H7 (cell line): ENCODE measurements around the gene RD3L. TPM values are rescaled to one million over a fixed set of nuclear protein-coding genes. Genes with fewer than 3 reads are reported as not detected.
"Not testable (repeated sequence)": the region's sequence is repeated elsewhere in the genome, so short reads cannot be mapped to it uniquely, and the experiment has no call there.

Experiments
- DNase-seq: peaks from one replicate; pipeline ENCODE4 v3.0.0; 2012
- H3K27me3 ChIP-seq: 2 replicates; pipeline ENCODE4 v1.6.0; 2011; ENCODE audit warnings: mild to moderate bottlenecking, low read length; ENCODE audit not compliant: control insufficient read depth, insufficient read depth
- H3K36me3 ChIP-seq: replicated peaks from 2 replicates; pipeline ENCODE4 v1.5.1; 2011; ENCODE audit warnings: low read length; ENCODE audit not compliant: control insufficient read depth, insufficient read depth
- H3K4me3 ChIP-seq: 2 replicates; pipeline ENCODE4 v1.5.1; 2011; ENCODE audit warnings: low read depth, mild to moderate bottlenecking, control low read depth, low read length, moderate library complexity; ENCODE audit not compliant: insufficient read depth
- total RNA-seq: library from RNA; depleted of rRNA; stranded (reverse); fragments of >200 nt; shearing (Covaris generic); gene quantifications from 2 replicates; pipeline ENCODE4 v1.2.3, GENCODE V29; 2014; rRNA removed

The RD3L gene
- total RNA-seq, result not detected in 2 replicates

DNA sequence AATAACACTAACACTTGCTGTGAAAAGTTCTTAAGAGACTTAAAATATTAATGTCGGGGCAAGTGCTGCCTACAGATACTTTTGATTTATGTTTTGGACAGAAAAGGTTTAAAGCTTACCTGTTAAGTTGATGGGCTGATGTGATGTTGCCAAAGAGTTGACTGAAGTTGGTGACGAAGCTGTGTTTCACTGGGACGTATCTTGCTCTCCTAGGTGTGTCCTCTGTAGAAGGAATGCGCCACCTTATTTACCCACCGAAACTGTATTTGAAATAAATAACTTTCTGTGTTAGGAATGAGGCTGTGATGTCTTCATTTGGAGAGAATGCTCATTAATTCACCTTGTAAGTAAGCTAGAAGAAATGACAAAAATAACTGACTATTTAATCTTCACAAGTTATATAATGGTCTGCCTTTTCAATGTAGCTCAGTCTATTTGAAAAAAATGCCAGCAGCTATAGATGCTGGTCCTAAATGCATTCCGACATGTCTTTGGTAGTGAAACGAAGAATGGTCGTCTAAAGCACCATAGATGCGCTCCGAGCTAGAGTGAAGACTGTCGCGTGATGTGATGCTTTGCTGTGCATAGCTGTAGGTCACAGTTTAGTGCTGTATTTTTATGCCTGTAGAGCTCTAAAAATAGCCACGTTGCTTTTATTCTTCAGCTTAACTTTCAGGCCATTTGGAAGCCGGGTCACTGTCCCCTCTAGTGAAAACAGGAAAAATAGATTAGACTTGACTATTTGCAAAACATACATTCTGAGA, at the start of gene RD3L:
RD3L (minus strand) TSS at position 557 of the 764 bp plus-strand sequence. CDS start 834 bp downstream, outside the sequence.
- no peak for DNase-seq
- Histone ChIP-seq H3K27me3 (no peaks in the 10 kb centered on the region), H3K4me3 (no peak within 1 kb of the TSS), H3K36me3 (no peaks in the 10 kb centered on the region)

DNA sequence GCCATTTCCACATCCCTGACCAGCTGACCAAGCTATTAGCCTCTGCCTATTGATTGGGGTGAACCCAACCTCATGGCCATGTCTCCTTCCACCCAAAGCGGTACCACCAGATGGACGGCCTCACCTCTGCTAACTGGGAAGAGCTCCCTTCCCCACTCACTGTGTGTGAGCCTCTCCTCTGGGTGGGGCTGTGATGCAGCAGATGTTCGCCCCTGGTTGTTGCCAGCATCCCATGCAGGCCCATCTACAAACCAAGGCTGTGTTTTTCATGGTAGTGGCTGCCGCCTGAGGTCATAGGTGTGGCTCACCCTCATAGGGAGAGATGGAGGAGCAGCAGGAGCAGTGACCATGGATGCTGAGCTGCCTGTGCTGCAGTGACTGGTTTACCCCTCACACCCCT, 47.6 kb upstream of the RD3L start:
- no peak for DNase-seq
- H3K27me3 ChIP-seq, result no peaks in the 10 kb centered on the region
- H3K4me3 ChIP-seq, result no peak overlapping the region
- H3K36me3 ChIP-seq, result no peaks in the 10 kb centered on the region

DNA sequence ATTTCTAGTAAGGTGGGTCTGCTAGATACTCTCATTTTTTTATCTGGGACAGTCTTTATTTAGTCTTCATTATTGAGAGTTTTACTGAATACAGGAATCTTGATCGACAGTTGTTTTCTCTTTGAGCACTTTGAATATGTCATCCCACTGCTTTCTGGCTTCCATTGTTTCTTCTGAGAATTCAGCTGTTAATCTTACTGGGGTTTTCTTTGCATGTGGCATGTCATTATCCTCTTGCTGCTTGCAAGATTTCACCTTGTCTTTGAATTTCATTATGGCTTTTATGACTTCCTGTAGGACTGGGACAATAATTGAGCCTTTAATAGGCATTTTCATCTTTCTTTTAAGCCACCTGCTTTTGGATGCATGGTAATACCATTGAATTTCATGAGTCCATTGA, 46.7 kb upstream of the RD3L start:
- no peak for DNase-seq
- H3K4me3 ChIP-seq, result no peak overlapping the region
- H3K36me3 ChIP-seq, result no peaks in the 10 kb centered on the region
- H3K27me3 ChIP-seq, result no peaks in the 10 kb centered on the region

DNA sequence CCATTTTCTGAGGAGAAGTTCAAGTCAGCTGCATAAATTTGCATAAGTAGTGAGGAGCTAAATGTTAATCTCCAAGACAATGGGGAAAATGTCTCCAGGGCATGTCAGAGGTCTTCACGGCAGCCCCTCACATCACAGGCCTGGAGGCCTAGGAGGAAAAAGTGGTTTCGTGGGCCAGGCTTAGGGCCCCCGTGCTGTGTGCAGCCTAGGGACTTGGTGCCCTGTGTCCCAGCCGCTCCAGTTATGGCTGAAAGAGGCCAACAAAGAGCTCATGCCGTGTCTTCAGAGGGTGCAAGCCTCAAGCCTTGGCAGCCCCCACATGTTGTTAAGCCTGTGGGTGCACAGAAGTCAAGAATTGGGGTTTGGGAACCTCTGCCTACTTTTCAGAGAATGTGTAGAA, 41.9 kb upstream of the RD3L start:
- H3K27me3 ChIP-seq, result no peaks in the 10 kb centered on the region
- no peak for DNase-seq
- no peaks in the 10 kb centered on the region for H3K36me3 ChIP-seq
- no peak overlapping the region for H3K4me3 ChIP-seq

DNA sequence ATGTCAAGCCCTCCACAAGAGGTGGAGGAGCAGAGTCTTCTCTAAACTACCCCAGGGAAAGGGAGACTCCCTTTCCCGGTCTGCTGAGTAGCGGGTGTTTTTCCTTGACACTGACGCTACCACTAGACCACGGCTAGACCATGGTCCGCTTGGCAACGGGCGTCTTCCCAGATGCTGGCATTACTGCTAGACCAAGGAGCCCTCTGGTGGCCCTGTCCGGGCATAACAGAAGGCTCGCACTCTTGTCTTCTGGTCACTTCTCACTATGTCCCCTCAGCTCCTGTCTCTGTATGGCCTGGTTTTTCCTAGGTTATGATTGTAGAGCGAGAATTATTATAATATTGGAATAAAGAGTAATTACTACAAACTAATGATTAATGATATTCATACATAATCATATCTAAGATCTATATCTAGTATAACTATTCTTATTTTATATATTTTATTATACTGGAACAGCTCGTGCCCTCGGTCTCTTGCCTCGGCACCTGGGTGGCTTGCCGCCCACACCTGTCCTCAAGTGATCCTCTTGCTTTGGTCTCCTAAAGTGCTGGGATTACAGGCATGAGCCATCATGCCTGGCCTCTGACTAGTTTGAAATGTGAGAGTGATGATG, 38.4 kb upstream of the RD3L start:
- not testable (repeated sequence) for H3K36me3 ChIP-seq, H3K27me3 ChIP-seq, DNase-seq, H3K4me3 ChIP-seq

DNA sequence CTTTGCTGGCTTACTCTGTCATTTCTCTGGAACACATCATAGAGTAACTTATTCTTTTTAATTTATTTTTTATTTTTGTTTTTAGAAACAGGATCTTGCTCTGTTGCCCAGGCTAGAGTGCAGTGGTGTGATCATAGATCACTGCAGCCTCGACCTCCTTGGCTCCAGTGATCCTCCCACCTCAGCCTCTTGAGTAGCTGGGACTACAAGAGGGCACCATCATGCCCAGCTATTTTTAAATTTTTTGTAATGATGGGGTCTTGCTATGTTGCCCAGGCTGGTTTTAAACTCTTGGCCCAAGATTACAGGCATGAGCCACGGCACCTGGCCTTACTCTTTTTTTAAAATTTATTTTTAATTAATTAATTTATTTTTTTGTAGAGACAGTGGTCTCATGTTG, 32.2 kb upstream of the RD3L start:
- Histone ChIP-seq H3K4me3 (no peak overlapping the region), H3K36me3 (no peaks in the 10 kb centered on the region), H3K27me3 (no peaks in the 10 kb centered on the region)
- DNase-seq, result no peak

DNA sequence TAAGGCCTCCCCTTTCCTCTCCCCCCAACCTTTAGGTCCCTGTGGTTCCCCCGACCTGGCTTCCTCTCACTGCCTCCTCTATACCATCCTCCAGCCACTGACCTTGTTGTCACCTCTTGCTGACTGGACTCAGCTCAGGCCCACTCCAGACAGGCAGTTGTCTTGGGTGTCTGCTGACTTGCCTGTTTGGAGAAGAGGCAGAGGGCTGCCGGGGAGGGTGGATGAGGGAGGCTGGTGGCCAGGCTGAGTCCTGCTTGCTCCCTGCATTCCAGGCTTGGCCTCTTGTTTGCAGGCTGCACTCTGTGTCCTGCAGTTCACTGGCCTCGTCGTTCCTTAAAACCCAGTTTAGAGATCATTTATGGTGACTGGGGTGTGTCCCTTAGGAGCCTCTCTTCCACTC, 31.0 kb upstream of the RD3L start:
- no peaks in the 10 kb centered on the region for H3K36me3 ChIP-seq
- H3K4me3 ChIP-seq, result no peak overlapping the region
- no peak for DNase-seq
- H3K27me3 ChIP-seq, result no peaks in the 10 kb centered on the region

DNA sequence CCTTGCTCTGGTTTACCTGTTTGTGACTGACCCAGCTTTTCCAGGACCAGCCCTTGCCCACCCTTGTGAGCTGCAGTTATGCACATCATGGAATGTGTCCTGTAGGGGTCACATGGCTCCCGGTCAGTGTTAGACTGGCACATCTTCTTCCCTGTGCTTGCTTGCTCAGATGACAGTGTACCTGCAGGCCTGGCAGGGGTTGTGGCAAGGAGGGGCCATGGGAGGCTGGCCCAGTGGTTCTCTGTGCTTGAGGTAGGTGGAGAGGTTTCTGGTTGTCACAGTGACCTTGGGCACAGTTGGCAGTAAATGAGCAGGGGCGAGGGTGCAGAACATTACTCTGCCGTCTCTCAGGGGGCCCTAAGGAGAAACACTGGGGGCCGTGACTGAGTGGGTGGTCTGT, 27.6 kb upstream of the RD3L start:
- no peaks in the 10 kb centered on the region for H3K36me3 ChIP-seq
- no peak overlapping the region for H3K4me3 ChIP-seq
- no peaks in the 10 kb centered on the region for H3K27me3 ChIP-seq
- DNase-seq, result no peak

DNA sequence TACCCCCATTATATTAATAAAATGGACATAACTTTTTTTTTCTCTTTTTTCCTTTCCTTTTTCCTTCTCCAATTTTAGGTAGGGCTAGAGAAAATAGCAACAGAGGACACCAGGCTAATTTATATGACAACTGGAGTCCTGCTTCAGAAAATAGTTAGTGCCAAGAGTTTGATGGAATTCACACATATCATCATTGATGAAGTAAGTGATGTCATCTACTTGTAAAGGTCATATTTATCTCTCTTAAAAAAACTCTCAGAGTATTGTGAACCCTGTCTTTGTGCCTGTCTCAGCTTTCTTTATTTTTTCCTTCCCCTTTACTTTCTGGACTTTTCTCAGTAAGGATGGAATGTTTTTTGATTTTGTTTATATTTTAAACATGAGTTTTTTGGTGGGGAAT, 24.3 kb upstream of the RD3L start:
- DNase-seq, result no peak
- Histone ChIP-seq H3K27me3 (no peaks in the 10 kb centered on the region), H3K4me3 (no peak overlapping the region), H3K36me3 (no peaks in the 10 kb centered on the region)

DNA sequence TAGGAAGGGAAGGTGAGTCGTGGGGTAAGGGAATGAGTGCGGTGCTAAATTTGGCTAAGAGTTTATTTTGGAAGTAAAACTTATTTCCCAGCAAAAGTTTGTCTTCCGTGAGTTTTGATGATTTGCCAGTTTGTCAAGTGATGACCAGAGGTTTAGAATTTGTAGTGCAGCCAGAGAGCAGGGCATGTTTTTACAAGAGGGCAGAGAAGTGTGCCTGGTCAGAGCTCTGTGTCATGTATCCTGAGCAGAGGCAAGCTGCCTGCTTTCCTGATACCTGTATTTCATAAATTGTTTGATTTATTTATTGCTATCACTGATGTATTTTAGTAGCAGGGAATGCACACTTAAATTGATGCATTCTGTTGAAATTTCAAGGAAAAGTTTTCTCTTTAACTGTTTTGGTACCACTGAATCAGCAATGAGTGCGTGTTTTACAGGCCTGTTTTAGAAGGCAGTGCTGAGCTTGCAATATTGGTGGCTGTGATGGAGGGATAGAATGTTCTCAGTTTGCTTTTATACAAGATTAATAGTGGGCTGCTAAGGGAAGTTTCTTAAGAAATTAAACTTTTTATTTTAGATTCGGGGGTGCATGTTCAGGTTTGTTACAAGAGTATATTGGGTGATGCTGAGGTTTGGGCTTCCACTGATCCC, 19.7 kb upstream of the RD3L start:
- Histone ChIP-seq H3K27me3 (no peaks in the 10 kb centered on the region), H3K4me3 (no peak overlapping the region), H3K36me3 (no peaks in the 10 kb centered on the region)
- DNase-seq, result no peak

DNA sequence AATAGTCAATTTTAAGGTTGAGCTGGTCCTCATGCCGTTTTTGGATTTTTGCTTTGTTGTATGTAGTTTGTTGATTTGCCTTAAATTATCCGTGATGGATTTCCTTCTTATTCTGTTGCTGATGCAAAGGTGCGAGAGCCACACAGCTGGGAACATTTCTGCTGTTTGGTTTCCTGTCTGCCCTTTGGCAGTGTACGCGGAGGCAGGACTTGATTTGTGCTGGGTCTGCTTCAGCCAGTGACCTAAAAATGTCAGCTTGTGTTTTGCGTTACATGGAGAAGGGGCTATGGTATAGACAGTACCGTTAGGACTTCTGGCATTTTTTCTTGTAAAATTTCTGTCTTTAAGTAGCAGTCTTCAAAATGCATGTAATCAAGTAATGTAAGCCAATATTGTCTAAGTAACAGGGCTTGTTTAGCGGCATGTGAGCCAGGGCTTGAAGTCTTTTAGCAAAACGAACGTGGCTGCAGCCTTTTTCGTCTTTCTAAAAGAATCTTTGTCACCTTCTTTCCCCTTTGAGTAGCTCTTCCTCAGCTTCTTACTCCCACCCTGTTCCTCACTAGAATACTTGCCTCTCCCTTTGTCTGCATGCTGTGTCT, 18.2 kb upstream of the RD3L start:
- Histone ChIP-seq H3K4me3 (no peak overlapping the region), H3K36me3 (no peaks in the 10 kb centered on the region), H3K27me3 (no peaks in the 10 kb centered on the region)
- DNase-seq, result no peak

DNA sequence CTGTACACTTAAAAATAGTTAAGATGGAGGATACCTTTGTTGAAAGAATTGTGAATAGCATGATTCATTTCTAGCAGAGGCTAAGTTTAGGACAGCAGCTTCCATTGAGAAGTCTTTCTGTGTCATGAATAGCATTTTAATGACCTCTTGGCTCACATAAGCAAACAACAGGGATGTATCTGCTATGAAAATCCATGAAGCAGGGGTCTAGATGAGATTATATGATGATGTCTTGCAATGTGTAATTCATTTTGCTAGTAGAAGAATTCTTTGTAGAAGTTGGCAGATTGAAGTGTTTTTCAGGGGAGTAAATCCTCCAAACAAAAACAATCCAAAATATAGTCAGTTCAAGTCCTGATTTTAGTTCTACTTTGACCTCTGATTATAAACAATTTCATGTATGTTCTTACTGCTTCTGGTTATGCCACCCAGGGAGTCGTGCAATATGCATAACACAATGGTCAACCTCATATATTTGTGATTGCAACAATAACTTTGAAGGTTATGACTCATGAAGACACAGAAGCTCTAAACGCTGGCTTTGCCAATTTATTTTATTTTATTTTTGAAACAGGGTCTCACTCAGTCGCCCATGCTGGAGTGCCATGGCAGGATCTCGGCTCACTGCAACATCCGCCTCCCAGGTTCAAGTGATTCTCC, 6.9 kb upstream of the RD3L start:
- Histone ChIP-seq H3K4me3 (no peak overlapping the region), H3K27me3 (no peaks in the 10 kb centered on the region), H3K36me3 (no peaks in the 10 kb centered on the region)
- DNase-seq, result no peak

DNA sequence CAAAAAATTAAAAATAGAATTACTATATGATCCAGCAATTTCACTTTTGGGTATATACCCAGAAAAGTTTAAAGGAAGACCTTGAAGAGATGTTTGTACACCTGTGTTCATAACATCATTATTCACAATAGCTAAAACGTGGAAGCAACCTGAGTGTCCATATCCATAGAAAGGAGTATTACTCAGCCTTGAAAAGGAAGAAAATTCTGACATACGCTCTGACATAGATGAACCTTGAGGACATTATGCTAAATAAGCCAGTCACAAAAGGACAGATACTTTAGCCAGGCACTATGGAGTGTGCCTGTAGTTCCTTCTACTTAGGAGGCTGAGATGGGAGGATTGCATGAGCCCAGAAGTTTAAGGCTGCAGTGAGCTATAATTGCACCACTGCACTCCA, 6.1 kb upstream of the RD3L start:
- no peaks in the 10 kb centered on the region for H3K27me3 ChIP-seq
- no peak for DNase-seq
- H3K36me3 ChIP-seq, result no peaks in the 10 kb centered on the region
- no peak overlapping the region for H3K4me3 ChIP-seq

DNA sequence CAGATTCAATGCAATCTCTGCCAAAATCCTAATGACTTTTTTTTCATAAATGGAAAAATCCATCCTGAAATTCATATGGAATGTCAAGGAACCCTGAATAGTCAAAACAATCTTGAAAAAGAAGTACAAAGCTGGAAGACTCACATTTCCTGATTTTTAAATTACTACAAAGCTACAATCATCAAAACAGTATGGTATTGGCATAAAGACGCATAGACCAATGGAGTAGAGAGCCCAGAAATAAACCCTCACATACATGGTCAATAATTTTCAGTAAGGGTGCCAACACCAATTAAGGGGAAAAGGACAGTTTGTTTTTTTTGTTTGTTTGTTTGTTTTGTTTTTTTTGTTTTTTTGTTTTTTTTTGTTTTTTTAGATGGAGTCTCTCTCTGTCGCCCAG, 4.6 kb upstream of the RD3L start:
- H3K36me3 ChIP-seq, result no peaks in the 10 kb centered on the region
- DNase-seq, result no peak
- H3K27me3 ChIP-seq, result no peaks in the 10 kb centered on the region
- no peak overlapping the region for H3K4me3 ChIP-seq
